OCI-LY1 (cell line): ENCODE measurements around the gene BAG3.

Source experiments
- H2AFZ ChIP-seq: fragments of 200-600 bp; sonication (generic), shearing (Covaris generic); 2 replicates; pipeline ENCODE4 v1.6.0; 2014; ENCODE audit warnings: antibody characterized with exemption, mild to moderate bottlenecking, low read length
- H3F3A ChIP-seq: fragments of 200-600 bp; sonication (generic), shearing (Covaris generic); 2 replicates; pipeline ENCODE4 v1.6.0; 2014; ENCODE audit warnings: mild to moderate bottlenecking, antibody characterized with exemption, low read length, moderate library complexity; ENCODE audit not compliant: insufficient read depth
- H3K27ac ChIP-seq: fragments of 200-600 bp; sonication (generic); 2 replicates; pipeline ENCODE4 v1.5.1; 2014; ENCODE audit warnings: low read length, mixed run types, mild to moderate bottlenecking, low read depth; ENCODE audit not compliant: poor library complexity, severe bottlenecking
- H3K27me3 ChIP-seq: fragments of 200-600 bp; sonication (generic); 2 replicates; pipeline ENCODE4 v1.6.0; 2014; ENCODE audit warnings: antibody characterized with exemption, mild to moderate bottlenecking, low read length, moderate library complexity; ENCODE audit not compliant: insufficient read depth
- H3K36me3 ChIP-seq: fragments of 200-600 bp; sonication (generic); 2 replicates; pipeline ENCODE4 v1.6.1; 2014; ENCODE audit warnings: mild to moderate bottlenecking, antibody characterized with exemption, low read length, moderate library complexity, mixed read lengths; ENCODE audit not compliant: insufficient read depth
- H3K4me1 ChIP-seq: fragments of 200-600 bp; sonication (generic); 2 replicates; pipeline ENCODE4 v1.5.1; 2014; ENCODE audit warnings: mild to moderate bottlenecking, low read length, moderate library complexity; ENCODE audit not compliant: insufficient read depth, severe bottlenecking
- H3K4me2 ChIP-seq: fragments of 200-600 bp; sonication (generic), shearing (Covaris generic); 2 replicates; pipeline ENCODE4 v1.6.1; 2014; ENCODE audit warnings: low read length
- H3K4me3 ChIP-seq: fragments of 200-600 bp; sonication (generic); 2 replicates; pipeline ENCODE4 v1.5.1; 2014; ENCODE audit warnings: low read length, low read depth, mild to moderate bottlenecking, mixed read lengths; ENCODE audit not compliant: poor library complexity, severe bottlenecking
- H3K79me2 ChIP-seq: fragments of 200-600 bp; shearing (Covaris generic); 2 replicates; pipeline ENCODE4 v1.6.1; 2016; ENCODE audit warnings: mixed run types, low read length, mixed read lengths; ENCODE audit not compliant: insufficient read depth
- H3K9ac ChIP-seq: fragments of 200-600 bp; sonication (generic), shearing (Covaris generic); 2 replicates; pipeline ENCODE4 v1.6.1; 2014; ENCODE audit warnings: mild to moderate bottlenecking, low read length, mixed read lengths
- H3K9me2 ChIP-seq: fragments of 200-600 bp; sonication (generic), shearing (Covaris generic); 2 replicates; pipeline ENCODE4 v1.6.1; 2014; ENCODE audit warnings: low read depth, mild to moderate bottlenecking, low read length, mixed read lengths
- H3K9me3 ChIP-seq: fragments of 200-600 bp; shearing (Covaris generic); 2 replicates; pipeline ENCODE4 v1.6.1; 2014; ENCODE audit warnings: low read length, mixed read lengths
- H4K20me1 ChIP-seq: fragments of 200-600 bp; sonication (generic), shearing (Covaris generic); 2 replicates; pipeline ENCODE4 v1.6.0; 2016; ENCODE audit warnings: mild to moderate bottlenecking, low read length; ENCODE audit not compliant: insufficient read depth
- EZH2 ChIP-seq: fragments of 200-600 bp; sonication (generic), shearing (Covaris generic); IDR thresholded peaks from 2 replicates; pipeline ENCODE4 v1.8.0; 2017; ENCODE audit warnings: borderline replicate concordance, mixed run types, mild to moderate bottlenecking, antibody characterized with exemption, low read length, moderate library complexity, mixed read lengths
- TF ChIP-seq, protein P1 (sequence below): fragments of 200-600 bp; sonication (generic), shearing (Covaris generic); IDR thresholded peaks from 2 replicates; pipeline ENCODE4 v1.5.1; 2017; ENCODE audit warnings: mild to moderate bottlenecking, antibody characterized with exemption, low read length, moderate library complexity, mixed read lengths

Gene BAG3

DNA sequence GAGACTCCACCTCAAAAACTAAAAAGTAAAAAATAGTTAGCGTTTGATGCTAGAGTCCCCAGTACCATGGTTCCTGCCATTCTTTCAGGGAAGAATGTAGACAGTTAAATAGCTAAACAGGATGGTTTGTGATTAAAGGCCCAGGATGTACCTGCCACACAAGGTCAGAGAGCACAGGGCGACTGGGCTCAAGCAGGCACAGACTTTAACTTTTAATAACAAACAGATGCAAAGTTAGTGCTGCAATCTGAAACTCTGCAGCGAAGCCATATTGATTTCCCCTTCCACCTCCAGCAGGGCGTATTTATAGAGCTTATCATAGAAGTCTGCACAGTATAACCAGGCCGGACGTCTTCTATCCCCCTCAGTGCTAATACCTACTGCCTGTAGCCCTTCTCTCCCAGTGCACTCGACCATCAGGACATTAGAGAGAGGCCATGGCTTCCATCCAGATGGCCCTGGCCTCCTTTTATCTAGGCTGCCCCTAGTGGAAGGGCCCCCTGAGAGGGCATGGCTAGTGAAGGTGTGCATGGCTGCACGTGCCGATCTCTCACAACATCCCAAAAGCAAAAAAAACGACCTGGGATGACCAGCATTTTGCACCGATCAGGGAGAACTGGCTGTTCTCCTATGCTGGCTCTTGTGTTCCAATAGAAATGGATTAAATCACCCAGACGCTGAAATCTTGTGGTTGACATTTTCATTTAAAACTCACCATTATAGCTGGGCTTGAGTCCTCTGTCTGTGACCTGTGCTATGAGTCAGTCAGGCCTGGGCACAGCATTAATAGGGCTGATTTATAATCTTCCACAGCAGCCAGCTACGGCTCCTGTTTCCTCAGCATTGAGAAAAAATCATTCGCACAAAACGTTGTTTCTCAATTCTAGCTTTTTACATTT lies 7.6 kb upstream of the BAG3 start:
- H3F3A ChIP-seq = no peaks in the 10 kb centered on the region
- no peaks in the 10 kb centered on the region for H3K79me2 ChIP-seq
- H3K27me3 ChIP-seq = peaks cover 6% of the 10 kb centered on the region; the same call in 1 of the 2 replicates
- peaks cover 4% of the 10 kb centered on the region for H3K9me3 ChIP-seq
- TF ChIP-seq, protein P1, sequence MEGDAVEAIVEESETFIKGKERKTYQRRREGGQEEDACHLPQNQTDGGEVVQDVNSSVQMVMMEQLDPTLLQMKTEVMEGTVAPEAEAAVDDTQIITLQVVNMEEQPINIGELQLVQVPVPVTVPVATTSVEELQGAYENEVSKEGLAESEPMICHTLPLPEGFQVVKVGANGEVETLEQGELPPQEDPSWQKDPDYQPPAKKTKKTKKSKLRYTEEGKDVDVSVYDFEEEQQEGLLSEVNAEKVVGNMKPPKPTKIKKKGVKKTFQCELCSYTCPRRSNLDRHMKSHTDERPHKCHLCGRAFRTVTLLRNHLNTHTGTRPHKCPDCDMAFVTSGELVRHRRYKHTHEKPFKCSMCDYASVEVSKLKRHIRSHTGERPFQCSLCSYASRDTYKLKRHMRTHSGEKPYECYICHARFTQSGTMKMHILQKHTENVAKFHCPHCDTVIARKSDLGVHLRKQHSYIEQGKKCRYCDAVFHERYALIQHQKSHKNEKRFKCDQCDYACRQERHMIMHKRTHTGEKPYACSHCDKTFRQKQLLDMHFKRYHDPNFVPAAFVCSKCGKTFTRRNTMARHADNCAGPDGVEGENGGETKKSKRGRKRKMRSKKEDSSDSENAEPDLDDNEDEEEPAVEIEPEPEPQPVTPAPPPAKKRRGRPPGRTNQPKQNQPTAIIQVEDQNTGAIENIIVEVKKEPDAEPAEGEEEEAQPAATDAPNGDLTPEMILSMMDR = no peak
- TF ChIP-seq EZH2 = no peak
- no peaks in the 10 kb centered on the region for H3K36me3 ChIP-seq
- no peak overlapping the region for H3K4me3 ChIP-seq
- H3K4me1 ChIP-seq = no peaks in the 10 kb centered on the region
- no peak overlapping the region for H2AFZ ChIP-seq
- H3K4me2 ChIP-seq = no peak overlapping the region
- H4K20me1 ChIP-seq = no peaks in the 10 kb centered on the region
- no peak overlapping the region for H3K9ac ChIP-seq
- no peaks in the 10 kb centered on the region for H3K9me2 ChIP-seq
- H3K27ac ChIP-seq = no peak overlapping the region

DNA sequence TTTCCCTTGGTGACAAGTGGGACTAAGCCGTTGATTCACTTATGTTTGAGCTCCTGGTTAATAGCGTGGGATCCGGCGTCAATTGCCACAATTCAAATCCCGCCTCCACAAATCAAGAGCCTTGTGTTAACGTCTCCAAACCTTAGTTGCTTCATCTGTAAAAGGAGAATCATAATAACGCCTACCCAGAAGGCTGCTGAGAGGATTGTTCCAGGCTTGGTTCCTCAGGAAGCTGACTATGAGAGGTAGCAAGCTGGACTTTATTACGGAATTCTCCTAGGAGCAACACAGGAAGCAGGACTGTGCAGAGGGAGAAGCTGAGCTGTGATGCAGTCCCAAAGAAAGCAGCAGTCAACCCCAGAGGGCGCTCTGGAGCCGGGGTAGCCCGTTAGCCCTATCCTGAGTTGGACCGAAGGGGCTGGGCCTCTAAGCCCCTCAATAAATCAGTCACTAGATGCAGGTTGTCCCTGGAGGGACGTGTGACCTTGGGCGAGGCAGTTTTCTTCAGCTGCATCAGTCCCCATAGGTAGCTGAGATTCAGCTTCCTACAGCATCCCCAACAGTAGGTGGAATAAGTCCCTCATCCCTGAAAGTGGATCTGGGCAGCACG lies 6.9 kb upstream of the BAG3 start:
- Histone ChIP-seq H2AFZ (no peak overlapping the region), H3K27ac (no peak overlapping the region), H3K9me3 (peaks cover 4% of the 10 kb centered on the region), H3K4me2 (no peak overlapping the region), H3K36me3 (no peaks in the 10 kb centered on the region), H3K9me2 (no peaks in the 10 kb centered on the region), H3K9ac (no peak overlapping the region), H3K79me2 (no peaks in the 10 kb centered on the region), H4K20me1 (no peaks in the 10 kb centered on the region), H3F3A (no peaks in the 10 kb centered on the region), H3K4me1 (no peaks in the 10 kb centered on the region), H3K27me3 (peaks cover 6% of the 10 kb centered on the region; the same call in 1 of the 2 replicates), H3K4me3 (no peak overlapping the region)
- TF ChIP-seq, protein P1 = no peak
- no peak for TF ChIP-seq EZH2

DNA sequence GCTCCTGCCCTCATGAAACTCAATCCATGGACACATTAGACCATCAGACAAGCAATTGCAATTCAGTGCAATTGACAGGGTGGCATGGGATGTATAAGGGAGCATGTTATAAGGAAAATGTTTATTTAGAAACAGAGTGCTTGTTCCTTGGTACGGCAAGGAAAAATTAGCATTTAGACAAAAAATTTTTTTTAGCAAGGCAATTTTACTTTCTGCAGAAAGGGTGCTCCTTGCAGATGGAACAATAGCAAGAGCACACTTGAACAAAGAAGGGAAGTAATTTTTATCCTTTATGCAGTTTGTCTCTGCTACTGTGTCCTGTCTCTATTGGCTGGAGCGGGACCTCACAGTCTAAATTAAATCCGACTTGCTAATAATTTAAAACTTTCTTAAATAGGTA lies 6.2 kb upstream of the BAG3 start:
- Histone ChIP-seq H3K9me2 (no peaks in the 10 kb centered on the region), H4K20me1 (no peaks in the 10 kb centered on the region), H3F3A (no peaks in the 10 kb centered on the region), H3K9ac (no peak overlapping the region), H3K4me1 (no peaks in the 10 kb centered on the region), H3K4me2 (no peak overlapping the region), H3K79me2 (no peaks in the 10 kb centered on the region), H2AFZ (no peak overlapping the region), H3K36me3 (no peaks in the 10 kb centered on the region), H3K27me3 (peaks cover 6% of the 10 kb centered on the region; the same call in 1 of the 2 replicates), H3K9me3 (peaks cover 4% of the 10 kb centered on the region), H3K4me3 (no peak overlapping the region), H3K27ac (no peak overlapping the region)
- TF ChIP-seq, protein P1 = no peak
